MV-4-11 (cell line): ENCODE measurements around the gene TMEM91.

Source experiments
- DNase-seq: peaks from one replicate; lab custom pipeline; 2025; lab: John Stamatoyannopoulos, UW

Gene TMEM91

GRCh38 chr19:41431426-41432386 is 55.4 kb downstream of the TMEM91 start:
- peak; percentile 83 for DNase-seq

- DNase-seq, result no peak
These were observed 56.8 kb downstream of the TMEM91 start for GRCh38 chr19:41433171-41433570.
